ENCODE results near the gene IPO8.

DNA sequence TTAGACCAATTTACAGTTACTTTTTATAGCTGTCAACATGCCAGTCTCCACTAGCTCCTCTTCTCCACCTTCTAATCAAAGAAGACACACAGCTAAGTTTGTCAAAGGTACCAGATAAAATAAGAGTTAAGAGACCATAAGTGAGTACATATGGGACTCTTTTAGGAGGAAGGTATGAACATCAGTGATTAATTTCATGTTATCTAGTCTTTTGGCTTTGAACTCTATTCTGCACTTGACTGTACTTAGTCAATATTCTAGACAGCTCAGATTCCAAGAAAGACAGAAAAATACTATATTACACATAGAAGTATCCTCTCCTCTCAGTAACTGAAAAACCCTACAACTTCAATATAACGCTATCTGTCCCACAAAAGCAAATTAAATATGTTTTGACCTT is 31.0 kb upstream of the IPO8 start:
- no peak for TF ChIP-seq FOXK2 (IDR thresholded peaks at IDR 0.05)
- no peak for TF ChIP-seq NFRKB (IDR thresholded peaks at IDR 0.05)
- TF ChIP-seq TARDBP (IDR thresholded peaks at IDR 0.05): no peak
